WTC11 (cell line): ENCODE data around the gene MMP17.

Experiments
- CTCF ChIP-seq: fragments of 200-600 bp; IDR thresholded peaks from 2 replicates; pipeline ENCODE4 v1.8.0; 2022; ENCODE audit warnings: antibody characterized with exemption
- NFYB ChIP-seq: sonication (generic); formaldehyde crosslinking; conservative IDR thresholded peaks from 2 replicates; pipeline ENCODE4 v1.8.0; 2022; ENCODE audit warnings: low read depth, missing genetic modification reagents
- ZNF232 ChIP-seq: sonication (generic); formaldehyde crosslinking; IDR thresholded peaks from 2 replicates; pipeline ENCODE4 v1.8.0; 2022; ENCODE audit warnings: mild to moderate bottlenecking, missing genetic modification reagents
- TF ChIP-seq, protein P1 (sequence below): fragments of 250-450 bp; sonication (Bioruptor Pico); IDR thresholded peaks from 2 replicates; pipeline ENCODE4 v1.9.0; 2021; ENCODE audit warnings: mild to moderate bottlenecking

DNA sequence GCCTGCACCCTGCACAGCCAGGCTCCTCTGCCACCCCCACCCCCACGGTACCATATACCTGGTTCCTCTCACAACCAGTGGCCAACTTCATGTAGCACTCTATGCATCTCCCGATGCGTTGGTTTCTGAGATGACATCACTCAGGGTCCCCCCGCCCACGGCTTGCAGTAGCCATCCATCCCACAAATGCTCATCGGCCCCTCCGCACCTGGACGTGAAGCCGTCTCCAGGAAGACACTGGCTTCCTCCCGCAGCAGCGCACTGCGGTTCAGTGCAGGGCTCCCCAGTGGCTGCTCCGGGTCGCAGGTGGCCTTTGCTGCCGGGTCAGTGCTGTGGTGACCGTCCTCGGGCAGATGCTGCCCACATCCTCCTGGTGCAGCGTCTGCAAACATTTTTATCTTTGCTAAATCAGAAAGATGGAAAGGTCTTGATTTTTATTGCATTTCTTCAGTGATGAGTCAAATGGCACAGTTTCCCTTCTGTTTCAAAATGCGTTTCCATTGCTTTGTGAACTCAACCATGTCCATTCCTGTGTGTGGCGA, 27.5 kb upstream of the MMP17 start:
- TF ChIP-seq, protein P1, sequence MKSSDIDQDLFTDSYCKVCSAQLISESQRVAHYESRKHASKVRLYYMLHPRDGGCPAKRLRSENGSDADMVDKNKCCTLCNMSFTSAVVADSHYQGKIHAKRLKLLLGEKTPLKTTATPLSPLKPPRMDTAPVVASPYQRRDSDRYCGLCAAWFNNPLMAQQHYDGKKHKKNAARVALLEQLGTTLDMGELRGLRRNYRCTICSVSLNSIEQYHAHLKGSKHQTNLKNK (CRISPR knock-in tag): no peak
- TF ChIP-seq NFYB (no peak), ZNF232 (no peak), CTCF (no peak)
